ENCODE results near the gene COL1A2. TPM values are rescaled to one million over a fixed set of nuclear protein-coding genes. Genes with fewer than 3 reads are reported as not detected.

Gene COL1A2
- total and polyA plus RNA-seq, 2 of the 4 experiments (the other 2 are of a cell fraction), result 1,211 to 4,454 TPM

- WGBS, 2 experiments (ENCODE audit: extremely low coverage in 2 of 2, insufficient read length in 1 of 2), result 0% methylated on average over 2 of the region's 14 CpGs; no CpG with 5 or more reads in 1 of the 2 experiments
- intact Hi-C loops (cut with micrococcal nuclease) (no loop called here), in situ Hi-C loops (cut with MboI; ENCODE audit: low sequenced_read_pairs) (loop anchor here (5.0 kb wide), 1 partner anchor 98 kb away; no protein-coding TSS in a partner anchor), dilution Hi-C loops (cut with HindIII; ENCODE audit: low sequenced_read_pairs, unreplicated experiment) (no loop called here)
- H3K79me1 ChIP-seq (ENCODE audit: low read depth in 1 of 2, low read length in 2 of 2), result peaks cover 7 to 23% of the 10 kb centered on the region in 2 experiments
- peak overlapping the region; percentile 89 for H3K23ac ChIP-seq (ENCODE audit: low read depth, low read length)
- peaks cover 27% of the 10 kb centered on the region; the same call in 1 of the 2 replicates for H4K20me1 ChIP-seq (ENCODE audit: insufficient read depth, low read length)
- peak overlapping the region; percentile 85 for H2AK5ac ChIP-seq (ENCODE audit: low read depth, low read length)
- 0 out of 2 replicates have a peak, but pooled peaks have one; percentile 0 for ATAC-seq (ENCODE audit: low read depth)
- peak overlapping the region; percentile 97 for H3K56ac ChIP-seq (ENCODE audit: extremely low read depth, insufficient read depth, low read length)
- peak overlapping the region; percentile 94 for H3K18ac ChIP-seq (ENCODE audit: low read depth, low read length)
- H3K9me3 ChIP-seq (ENCODE audit: control insufficient read depth, insufficient read depth, low read length), result no peaks in the 10 kb centered on the region
- H2AK9ac ChIP-seq (replicated peaks; ENCODE audit: low read depth, low read length, poor library complexity), result peak overlapping the region; percentile 95
- peak overlapping the region; percentile 33 for H2AFZ ChIP-seq (replicated peaks; ENCODE audit: low read length, poor library complexity)
- peak overlapping the region; percentile 94 for H3K14ac ChIP-seq (replicated peaks; ENCODE audit: low read depth, low read length)
- peak overlapping the region; percentile 93 for H3K4ac ChIP-seq (ENCODE audit: low read depth, low read length)
- H3K9me1 ChIP-seq (ENCODE audit: insufficient read depth, low read length), result no peaks in the 10 kb centered on the region; the same call in 1 of the 2 replicates
- BruUV-seq (replicated peaks), result TSS peak; percentile 61
- peak overlapping the region; percentile 67 for H3K4me2 ChIP-seq (ENCODE audit: low read depth, low read length)
- peaks cover 15% of the 10 kb centered on the region for H3K4me1 ChIP-seq (ENCODE audit: control insufficient read depth, insufficient read depth, low read length)
- peak overlapping the region; percentile 81 for H3K4me3 ChIP-seq (ENCODE audit: insufficient read depth, low read depth, low read length)
- peak overlapping the region; percentile 76 for H4K5ac ChIP-seq (ENCODE audit: low read depth, low read length)
- peak overlapping the region; percentile 57 for H4K91ac ChIP-seq (ENCODE audit: insufficient read depth, low read depth, low read length)
- H3K9ac ChIP-seq (ENCODE audit: low read depth, low read length), result peak overlapping the region; percentile 99
- H4K8ac ChIP-seq (ENCODE audit: low read depth in 2 of 2, low read length in 2 of 2), result peak overlapping the region; percentile 68 to 86
- ChIA-PET POLR2A (ENCODE audit: unreplicated experiment) (interaction anchor here (0.6 to 3.4 kb wide), 13 partner anchors 8 to 106 kb away, joined by 3 to 169 read pairs (median 7); no protein-coding TSS in a partner anchor), CTCF (interaction anchor here (0.9 to 2.5 kb wide), 6 partner anchors 12 to 107 kb away, joined by 3 to 31 read pairs (median 6); no protein-coding TSS in a partner anchor)
- H2BK120ac ChIP-seq (ENCODE audit: low read depth, low read length), result peak overlapping the region; percentile 26
- peak overlapping the region; percentile 92 for H2BK5ac ChIP-seq (ENCODE audit: low read depth, low read length, poor library complexity, severe bottlenecking)
- peak overlapping the region; percentile 94 for H3K27ac ChIP-seq (ENCODE audit: insufficient read depth, low read length)
- peak overlapping the region; percentile 14; the same call in 1 of the 3 replicates for H2BK15ac ChIP-seq (ENCODE audit: low read depth, low read length)
- no peak overlapping the region for H2BK20ac ChIP-seq (ENCODE audit: low read depth, low read length)
- DNase-seq, result peak; percentile 90
- peaks cover 35% of the 10 kb centered on the region for H3K36me3 ChIP-seq (ENCODE audit: control insufficient read depth, insufficient read depth, low read length)
- no peaks in the 10 kb centered on the region for H3K27me3 ChIP-seq (ENCODE audit: control insufficient read depth, insufficient read depth, low read length)
- no peak for TF ChIP-seq RFX5 (IDR thresholded peaks at IDR 0.05; ENCODE audit: low read depth, low read length)
- TF ChIP-seq CEBPB (IDR thresholded peaks at IDR 0.05; ENCODE audit: low read depth, low read length), result no peak
- peak; percentile 81 for TF ChIP-seq CTCF (conservative IDR thresholded peaks at IDR 0.05; ENCODE audit: low read depth, low read length)
- TF ChIP-seq MXI1 (IDR thresholded peaks at IDR 0.05; ENCODE audit: borderline replicate concordance, low read depth, low read length), result no peak
- TF ChIP-seq BHLHE40 (IDR thresholded peaks at IDR 0.05; ENCODE audit: low read depth, low read length), result no peak
- TF ChIP-seq POLR2A (IDR thresholded peaks at IDR 0.05; ENCODE audit: low read depth, low read length), result no peak
- peak; percentile 20; the same call in 1 of the 2 replicates for TF ChIP-seq NFE2L2 (IDR thresholded peaks at IDR 0.05; ENCODE audit: low read depth, low read length)
- TF ChIP-seq SMC3 (IDR thresholded peaks at IDR 0.05; ENCODE audit: low read depth, low read length), result peak; percentile 92
- no peak for TF ChIP-seq MAFK (IDR thresholded peaks at IDR 0.05; ENCODE audit: low read depth, low read length)
- peak; percentile 91 for TF ChIP-seq RAD21 (IDR thresholded peaks at IDR 0.05; ENCODE audit: low read length)
- no peak for TF ChIP-seq FOS (IDR thresholded peaks at IDR 0.05; ENCODE audit: low read depth, low read length)
- peak; percentile 70 for TF ChIP-seq CHD1 (IDR thresholded peaks at IDR 0.05; ENCODE audit: low read depth, low read length)
- no peak for TF ChIP-seq ELK1 (IDR thresholded peaks at IDR 0.05; ENCODE audit: borderline replicate concordance, low read depth, low read length)
- TF ChIP-seq MAZ (IDR thresholded peaks at IDR 0.05; ENCODE audit: borderline replicate concordance, low read depth, low read length), result peak; percentile 34; the same call in 1 of the 2 replicates
These were observed 694 bp downstream of the COL1A2 start for GRCh38 chr7:94395141-94396036.
